Smooth muscle cell (in vitro differentiated cells): ENCODE data around the gene UTS2. TPM values are rescaled to one million over a fixed set of nuclear protein-coding genes. Genes with fewer than 3 reads are reported as not detected.

Experiments
- DNase-seq: peaks from one replicate; lab custom pipeline; 2025; ENCODE audit not compliant: unreplicated experiment; lab: John Stamatoyannopoulos, UW
- H2AFZ ChIP-seq: fragments of 200-600 bp; sonication (generic); 2 replicates; pipeline ENCODE4 v1.6.0; 2016; ENCODE audit warnings: antibody characterized with exemption, low read depth, mild to moderate bottlenecking
- H3F3A ChIP-seq: fragments of 200-600 bp; sonication (generic); 2 replicates; pipeline ENCODE4 v1.6.0; 2017; ENCODE audit warnings: antibody characterized with exemption, low read depth
- H3K27ac ChIP-seq: fragments of 200-600 bp; sonication (generic); 2 replicates; pipeline ENCODE4 v1.5.1; 2016; ENCODE audit warnings: low read depth, mild to moderate bottlenecking
- H3K27me3 ChIP-seq: fragments of 200-600 bp; sonication (generic); 2 replicates; pipeline ENCODE4 v1.6.1; 2016; ENCODE audit warnings: low read depth, mild to moderate bottlenecking
- H3K36me3 ChIP-seq: fragments of 200-600 bp; sonication (generic); 2 replicates; pipeline ENCODE4 v1.5.1; 2016; ENCODE audit warnings: low read depth
- H3K4me1 ChIP-seq: fragments of 200-600 bp; sonication (generic); 2 replicates; pipeline ENCODE4 v1.5.1; 2016; ENCODE audit warnings: low read depth
- H3K4me2 ChIP-seq: fragments of 200-600 bp; sonication (generic); 2 replicates; pipeline ENCODE4 v1.6.0; 2016; ENCODE audit warnings: mild to moderate bottlenecking
- H3K4me3 ChIP-seq: fragments of 200-600 bp; sonication (generic); 2 replicates; pipeline ENCODE4 v1.5.1; 2016; ENCODE audit warnings: mild to moderate bottlenecking
- H3K79me2 ChIP-seq: fragments of 200-600 bp; sonication (generic); 2 replicates; pipeline ENCODE4 v1.6.0; 2016; ENCODE audit warnings: low read depth, mild to moderate bottlenecking
- H3K9ac ChIP-seq: fragments of 200-600 bp; sonication (generic); 2 replicates; pipeline ENCODE4 v1.6.0; 2016; ENCODE audit warnings: low read depth
- H3K9me3 ChIP-seq: fragments of 200-600 bp; sonication (generic); replicated peaks from 2 replicates; pipeline ENCODE4 v1.5.1; 2016; ENCODE audit warnings: low read depth
- H4K20me1 ChIP-seq: fragments of 200-600 bp; sonication (generic); 2 replicates; pipeline ENCODE4 v1.6.0; 2016; ENCODE audit warnings: low read depth
- WGBS: methylation state at CpG from one replicate; pipeline ENCODE4 v1.1.7; 2016; ENCODE audit warnings: low lambda C conversion rate; 5-methylcytosine and 5-hydroxymethylcytosine counted together
- polyA plus RNA-seq: library from polyadenylated mRNA; unstranded; fragments of >200 nt; fragmentation: Nextera tagmentation; extraction: Ambion mirVana; gene quantifications from 2 replicates; pipeline ENCODE4 v1.2.1, GENCODE V29; 2016
- total RNA-seq: library from RNA; depleted of rRNA; stranded (reverse); fragments of >200 nt; gene quantifications from 2 replicates; pipeline ENCODE4 v1.2.3, GENCODE V29; 2014
- TF ChIP-seq, protein P1 (sequence below): fragments of 200-600 bp; sonication (generic); IDR thresholded peaks from 2 replicates; pipeline ENCODE4 v1.5.1; 2017; ENCODE audit warnings: borderline replicate concordance, mild to moderate bottlenecking, antibody characterized with exemption; ENCODE audit not compliant: insufficient read depth, poor library complexity, severe bottlenecking

The UTS2 gene
- total and polyA plus RNA-seq, 2 experiments from 2014 or later, result not detected

DNA sequence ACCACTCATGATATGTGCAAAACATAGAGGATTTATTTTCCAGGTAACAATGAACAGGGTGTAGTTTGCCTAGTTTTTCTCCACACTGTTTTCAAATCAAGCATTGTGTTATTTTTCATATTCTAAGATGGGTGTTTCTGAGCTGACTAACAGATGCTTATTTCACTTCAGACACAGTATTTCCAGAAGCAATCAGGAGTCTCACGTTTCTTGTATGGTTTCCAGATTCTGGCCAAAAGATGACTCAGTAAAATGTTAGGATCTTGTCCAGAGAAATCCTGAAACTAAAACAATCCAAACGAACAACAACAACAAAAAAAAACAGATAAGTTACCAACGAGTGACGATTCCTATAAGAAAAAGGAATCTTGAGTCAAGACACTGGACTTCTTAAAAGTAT lies 5.3 kb downstream of the UTS2 start:
- Histone ChIP-seq H3K27me3 (no peaks in the 10 kb centered on the region), H2AFZ (no peak overlapping the region), H3K27ac (no peak overlapping the region), H3K4me1 (no peaks in the 10 kb centered on the region), H3K4me2 (no peak overlapping the region), H3K4me3 (no peak overlapping the region), H3K9me3 (no peaks in the 10 kb centered on the region), H3K79me2 (no peaks in the 10 kb centered on the region), H3K36me3 (no peaks in the 10 kb centered on the region), H3F3A (no peaks in the 10 kb centered on the region), H3K9ac (no peak overlapping the region), H4K20me1 (no peaks in the 10 kb centered on the region)
- WGBS, result 54% methylated on average over 4 of the region's 4 CpGs
- TF ChIP-seq, protein P1, sequence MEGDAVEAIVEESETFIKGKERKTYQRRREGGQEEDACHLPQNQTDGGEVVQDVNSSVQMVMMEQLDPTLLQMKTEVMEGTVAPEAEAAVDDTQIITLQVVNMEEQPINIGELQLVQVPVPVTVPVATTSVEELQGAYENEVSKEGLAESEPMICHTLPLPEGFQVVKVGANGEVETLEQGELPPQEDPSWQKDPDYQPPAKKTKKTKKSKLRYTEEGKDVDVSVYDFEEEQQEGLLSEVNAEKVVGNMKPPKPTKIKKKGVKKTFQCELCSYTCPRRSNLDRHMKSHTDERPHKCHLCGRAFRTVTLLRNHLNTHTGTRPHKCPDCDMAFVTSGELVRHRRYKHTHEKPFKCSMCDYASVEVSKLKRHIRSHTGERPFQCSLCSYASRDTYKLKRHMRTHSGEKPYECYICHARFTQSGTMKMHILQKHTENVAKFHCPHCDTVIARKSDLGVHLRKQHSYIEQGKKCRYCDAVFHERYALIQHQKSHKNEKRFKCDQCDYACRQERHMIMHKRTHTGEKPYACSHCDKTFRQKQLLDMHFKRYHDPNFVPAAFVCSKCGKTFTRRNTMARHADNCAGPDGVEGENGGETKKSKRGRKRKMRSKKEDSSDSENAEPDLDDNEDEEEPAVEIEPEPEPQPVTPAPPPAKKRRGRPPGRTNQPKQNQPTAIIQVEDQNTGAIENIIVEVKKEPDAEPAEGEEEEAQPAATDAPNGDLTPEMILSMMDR, result no peak
- DNase-seq, result no peak

DNA sequence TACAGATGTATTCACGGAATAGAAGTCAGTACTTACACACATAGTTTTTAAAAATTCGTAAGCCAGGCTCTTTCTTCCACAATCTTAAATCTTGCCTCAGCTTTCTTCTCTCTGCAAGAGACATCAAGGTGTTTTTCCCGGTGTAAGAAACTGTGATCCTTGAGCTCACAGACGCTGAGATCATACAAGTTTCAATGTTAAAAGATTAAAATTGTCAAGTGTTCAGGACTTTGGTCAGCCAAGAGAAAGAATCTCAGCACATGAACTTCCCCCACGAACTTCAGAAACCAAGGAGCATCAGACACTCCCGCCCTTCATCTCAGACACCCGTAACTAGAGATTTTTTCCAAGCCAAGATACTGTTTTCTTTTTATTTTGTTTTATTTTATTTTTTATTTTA lies 6.2 kb downstream of the UTS2 start:
- TF ChIP-seq, protein P1, result no peak
- Histone ChIP-seq H3K4me1 (no peaks in the 10 kb centered on the region), H3K36me3 (no peaks in the 10 kb centered on the region), H3K4me2 (no peak overlapping the region), H3K4me3 (no peak overlapping the region), H2AFZ (no peak overlapping the region), H3K9me3 (no peaks in the 10 kb centered on the region), H4K20me1 (no peaks in the 10 kb centered on the region), H3K27me3 (no peaks in the 10 kb centered on the region), H3K27ac (no peak overlapping the region), H3F3A (no peaks in the 10 kb centered on the region), H3K9ac (no peak overlapping the region), H3K79me2 (no peaks in the 10 kb centered on the region)
- DNase-seq, result no peak
- 94% methylated on average over 7 of the region's 7 CpGs for WGBS

DNA sequence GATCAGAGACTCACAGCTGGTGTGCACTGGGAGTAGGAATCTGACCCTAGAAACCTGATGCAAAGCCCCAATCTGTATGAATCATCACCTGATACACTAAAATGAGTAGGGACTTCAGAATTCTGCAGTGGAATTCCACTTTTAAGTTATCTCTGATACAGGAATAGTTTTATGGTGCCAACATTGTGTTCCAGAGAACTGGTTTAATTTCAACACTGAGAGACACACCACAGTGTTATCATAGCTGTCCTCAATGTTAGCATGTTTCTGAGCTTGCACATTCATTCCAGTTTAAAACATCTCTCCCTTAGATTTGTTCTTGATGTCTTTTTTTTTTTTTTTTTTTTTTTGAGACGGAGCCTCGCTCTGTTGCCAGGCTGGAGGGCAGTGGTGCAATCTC lies 7.1 kb downstream of the UTS2 start:
- DNase-seq, result no peak
- TF ChIP-seq, protein P1, result no peak

DNA sequence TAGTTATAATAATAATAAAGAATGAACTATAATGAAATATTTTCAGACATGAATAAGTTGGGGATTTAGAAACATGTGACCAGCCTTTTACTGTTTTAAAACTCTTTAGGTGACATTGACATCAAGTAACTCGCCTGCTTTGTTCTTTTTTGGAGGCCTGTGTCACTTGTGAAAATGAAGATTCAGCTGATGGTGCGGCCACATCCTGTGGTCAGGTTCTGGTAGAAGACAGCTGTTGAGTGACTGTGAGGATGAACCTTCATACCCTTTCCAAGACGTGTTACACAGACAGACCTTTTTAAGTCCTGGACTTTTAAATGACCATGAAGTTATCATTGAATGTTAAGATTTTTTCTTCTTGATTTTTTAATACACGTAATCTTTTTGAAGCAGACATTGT lies 10.3 kb downstream of the UTS2 start:
- Histone ChIP-seq H3K27me3 (no peaks in the 10 kb centered on the region), H3K9me3 (peaks cover 7% of the 10 kb centered on the region), H3K4me3 (no peak overlapping the region), H3K27ac (no peak overlapping the region), H2AFZ (no peak overlapping the region), H3K9ac (no peak overlapping the region), H4K20me1 (no peaks in the 10 kb centered on the region), H3K79me2 (no peaks in the 10 kb centered on the region), H3K4me1 (no peaks in the 10 kb centered on the region), H3F3A (no peaks in the 10 kb centered on the region), H3K36me3 (peaks cover 8% of the 10 kb centered on the region), H3K4me2 (no peak overlapping the region)
- 93% methylated on average over 4 of the region's 4 CpGs for WGBS
- TF ChIP-seq, protein P1, result no peak
- DNase-seq, result no peak

More for the DNA sequence above, 7.1 kb downstream of the UTS2 start:
- H3K36me3 ChIP-seq, result no peaks in the 10 kb centered on the region
- H3K9ac ChIP-seq, result no peak overlapping the region
- H3K79me2 ChIP-seq, result no peaks in the 10 kb centered on the region
- H3K4me2 ChIP-seq, result no peak overlapping the region
- no peaks in the 10 kb centered on the region for H3K4me1 ChIP-seq
- 73% methylated on average over 2 of the region's 2 CpGs for WGBS
- no peak overlapping the region for H3K27ac ChIP-seq
- no peaks in the 10 kb centered on the region for H3K9me3 ChIP-seq
- no peaks in the 10 kb centered on the region for H3K27me3 ChIP-seq
- H3K4me3 ChIP-seq, result no peak overlapping the region
- no peak overlapping the region for H2AFZ ChIP-seq
- no peaks in the 10 kb centered on the region for H4K20me1 ChIP-seq
- H3F3A ChIP-seq, result no peaks in the 10 kb centered on the region
